CD4-positive, CD25-positive, alpha-beta regulatory T cell (primary cell): ENCODE results near the gene PPCDC. TPM values are rescaled to one million over a fixed set of nuclear protein-coding genes. Genes with fewer than 3 reads are reported as not detected.
"Not testable (repeated sequence)": the region's sequence is repeated elsewhere in the genome, so short reads cannot be mapped to it uniquely, and the experiment has no call there.

Experiments
- ATAC-seq, 2 donors: fragments of 150-1000 bp; cut with Tn5 transposase; one replicate each; pipeline ENCODE4 v1.10.0; 2021; ENCODE audit warnings: low read depth in 2 of 2, moderate number of reproducible peaks in 2 of 2, moderate library complexity in 1 of 2
- DNase-seq, 3 donors: peaks; one replicate each; pipeline versions ENCODE4 v3.0.0 to v3.0.0-alpha.2; 2012 to 2022; ENCODE audit warnings: mixed read lengths in 1 of 3
- H3K27ac ChIP-seq: one replicate; pipeline ENCODE4 v1.7.0; 2013; ENCODE audit warnings: mild to moderate bottlenecking, low read length; ENCODE audit not compliant: insufficient read depth, poor library complexity, severe bottlenecking
- H3K27me3 ChIP-seq: one replicate; pipeline ENCODE4 v1.7.0; 2013; ENCODE audit warnings: low read length; ENCODE audit not compliant: control insufficient read depth, insufficient read depth
- H3K36me3 ChIP-seq: one replicate; pipeline ENCODE4 v1.7.0; 2013; ENCODE audit warnings: mild to moderate bottlenecking, low read length, moderate library complexity; ENCODE audit not compliant: control insufficient read depth, insufficient read depth
- H3K4me1 ChIP-seq: 2 replicates; pipeline ENCODE4 v1.7.0; 2013; ENCODE audit warnings: mild to moderate bottlenecking, low read length; ENCODE audit not compliant: insufficient read depth, control insufficient read depth, poor library complexity, severe bottlenecking
- H3K4me3 ChIP-seq: one replicate; pipeline ENCODE4 v1.7.0; 2013; ENCODE audit warnings: low read depth, mild to moderate bottlenecking, low read length, moderate library complexity
- H3K9me3 ChIP-seq, 2 experiments: 1 replicate in 1 of 2; 2 replicates in 1 of 2; pipeline ENCODE4 v1.7.0; 2013; ENCODE audit warnings: low read length in 2 of 2, mild to moderate bottlenecking in 1 of 2, moderate library complexity in 1 of 2; ENCODE audit not compliant: control insufficient read depth in 2 of 2
- H3K27ac Mint-ChIP-seq, 3 donors: one replicate each; pipeline ENCODE4 v1.8.0; 2020 to 2022; ENCODE audit warnings: mild to moderate bottlenecking in 3 of 3, mixed read lengths in 3 of 3, moderate library complexity in 2 of 3
- H3K27me3 Mint-ChIP-seq: one replicate; pipeline ENCODE4 v1.8.0; 2022; ENCODE audit warnings: mild to moderate bottlenecking, mixed read lengths
- H3K36me3 Mint-ChIP-seq: one replicate; pipeline ENCODE4 v1.8.0; 2020; ENCODE audit warnings: mixed read lengths
- H3K4me1 Mint-ChIP-seq, 4 donors: one replicate each; pipeline ENCODE4 v1.8.0; 2020 to 2022; ENCODE audit warnings: mixed read lengths in 4 of 4, mild to moderate bottlenecking in 1 of 4
- H3K4me3 Mint-ChIP-seq, 4 donors: one replicate each; pipeline ENCODE4 v1.8.0; 2020 to 2022; ENCODE audit warnings: mild to moderate bottlenecking in 4 of 4, mixed read lengths in 4 of 4, moderate library complexity in 3 of 4
- H3K9me3 Mint-ChIP-seq, 7 donors: one replicate each; pipeline ENCODE4 v1.8.0; 2020 to 2022; ENCODE audit warnings: mixed read lengths in 7 of 7, mild to moderate bottlenecking in 3 of 7, moderate library complexity in 2 of 7
- polyA plus RNA-seq, 4 donors: library from polyadenylated mRNA; unstranded; fragments of 300-500 nt; fragmentation: Illumina TruSeq; gene quantifications; one replicate each; pipeline ENCODE4 v1.2.3, GENCODE V29; 2021
- total RNA-seq: library from RNA; stranded (reverse); gene quantifications from one replicate; pipeline ENCODE4 v1.2.3, GENCODE V29; 2022

The PPCDC gene
- total and polyA plus RNA-seq, 5 donors from 2014 or later: 11.0 to 15.5 (median 12.5) TPM

DNA sequence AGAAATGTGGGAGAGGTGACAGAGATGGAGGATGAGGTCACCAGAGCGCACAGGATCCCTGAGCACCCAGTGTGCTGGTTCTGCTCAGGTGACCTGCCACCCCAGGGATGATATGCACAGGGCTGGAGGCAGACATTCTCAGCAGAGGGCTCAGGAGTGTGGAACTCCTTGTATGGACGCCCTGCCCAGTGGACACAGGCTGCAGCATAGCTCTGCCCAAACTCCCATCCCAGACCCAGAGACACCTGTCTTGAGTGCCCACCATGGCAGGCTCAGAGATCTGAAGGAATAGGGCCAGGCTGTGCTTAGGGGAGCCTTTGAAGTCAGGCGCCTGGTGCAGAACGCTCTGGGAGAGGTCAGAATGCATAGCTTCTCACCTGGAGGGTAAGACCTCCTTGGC lies 47.3 kb downstream of the PPCDC start:
- H3K27me3 ChIP-seq: no peaks in the 10 kb centered on the region
- no peaks in the 10 kb centered on the region for H3K36me3 ChIP-seq
- Mint-ChIP-seq H3K27ac (no peak overlapping the region), H3K36me3 (peaks cover 10% of the 10 kb centered on the region), H3K4me1 (peaks cover 14 to 33% (median 31%) of the 10 kb centered on the region in 4 donors), H3K9me3 (peaks cover 0 to 8% (median 3%) of the 10 kb centered on the region in 7 donors), H3K27me3 (no peaks in the 10 kb centered on the region), H3K4me3 (no peak overlapping the region)
- peaks cover 29% of the 10 kb centered on the region for H3K4me1 ChIP-seq
- no peak overlapping the region for H3K27ac ChIP-seq
- ATAC-seq (no peak), DNase-seq (no peak)
- H3K4me3 ChIP-seq: no peak overlapping the region
- peaks cover 2 to 4% of the 10 kb centered on the region in 2 experiments for H3K9me3 ChIP-seq

DNA sequence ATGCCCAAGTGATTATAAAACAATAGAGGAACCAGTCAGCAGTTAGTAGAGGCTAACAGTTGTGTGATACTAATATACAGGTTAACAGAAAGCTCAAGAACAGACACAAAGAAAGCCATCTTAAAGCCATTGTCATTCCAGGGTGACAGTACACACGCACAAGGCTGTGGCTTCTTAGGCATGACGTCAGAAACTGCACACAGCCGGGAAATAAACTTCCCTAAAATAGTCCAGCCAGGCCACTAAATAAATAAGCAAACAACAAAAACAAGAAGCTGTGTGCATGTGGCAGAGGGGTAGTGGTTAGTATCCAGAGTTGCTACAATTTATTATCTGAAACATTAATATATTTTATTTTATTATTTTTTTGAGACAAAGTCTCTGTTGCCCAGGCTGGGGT lies 49.8 kb downstream of the PPCDC start:
- no peak for DNase-seq
- peaks cover 0 to 11% (median 3%) of the 10 kb centered on the region in 7 donors for H3K9me3 Mint-ChIP-seq
- Histone ChIP-seq H3K27me3 (no peaks in the 10 kb centered on the region), H3K4me3 (no peak overlapping the region), H3K36me3 (no peaks in the 10 kb centered on the region), H3K27ac (no peak overlapping the region), H3K4me1 (peaks cover 7% of the 10 kb centered on the region), H3K9me3 (peaks cover 5 to 12% of the 10 kb centered on the region in 2 experiments)
- H3K36me3 Mint-ChIP-seq: peaks cover 5% of the 10 kb centered on the region
- no peak overlapping the region for H3K27ac Mint-ChIP-seq
- no peaks in the 10 kb centered on the region for H3K27me3 Mint-ChIP-seq
- ATAC-seq: no peak
- peaks cover 5 to 14% (median 12%) of the 10 kb centered on the region in 4 donors for H3K4me1 Mint-ChIP-seq
- H3K4me3 Mint-ChIP-seq: no peak overlapping the region

DNA sequence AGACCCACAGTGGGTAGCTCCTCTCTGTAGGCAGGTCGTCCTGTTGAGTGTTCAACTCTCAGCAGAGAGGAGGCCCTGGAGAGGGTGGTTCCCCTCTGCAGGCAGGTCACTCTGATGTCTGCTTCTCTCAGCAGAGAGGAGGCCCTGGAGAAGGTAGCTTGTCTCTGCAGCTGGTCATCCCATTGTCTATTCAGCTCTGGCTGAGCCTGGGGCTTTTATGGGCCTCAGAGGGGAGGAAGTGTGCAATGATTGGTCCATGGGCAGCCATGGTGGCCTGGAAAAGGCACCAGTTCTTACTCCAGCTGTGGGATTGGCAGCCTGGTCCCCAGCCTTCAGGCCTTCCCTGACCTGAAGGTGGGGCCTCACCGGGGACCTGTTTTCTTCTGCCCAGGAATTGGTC lies 52.9 kb downstream of the PPCDC start:
- ATAC-seq: no peak
- H3K27me3 Mint-ChIP-seq: peaks cover 8% of the 10 kb centered on the region
- no peak overlapping the region for H3K4me3 Mint-ChIP-seq
- no peak for DNase-seq
- peaks cover 0 to 11% (median 4%) of the 10 kb centered on the region in 7 donors for H3K9me3 Mint-ChIP-seq
- no peaks in the 10 kb centered on the region for H3K36me3 ChIP-seq
- peaks cover 5 to 12% of the 10 kb centered on the region in 2 experiments for H3K9me3 ChIP-seq
- H3K4me1 ChIP-seq: no peaks in the 10 kb centered on the region
- no peak overlapping the region for H3K4me3 ChIP-seq
- no peak overlapping the region for H3K27ac ChIP-seq
- no peak overlapping the region for H3K27ac Mint-ChIP-seq
- H3K4me1 Mint-ChIP-seq: peaks cover 7 to 19% (median 13%) of the 10 kb centered on the region in 4 donors
- no peaks in the 10 kb centered on the region for H3K27me3 ChIP-seq
- peaks cover 5% of the 10 kb centered on the region for H3K36me3 Mint-ChIP-seq

DNA sequence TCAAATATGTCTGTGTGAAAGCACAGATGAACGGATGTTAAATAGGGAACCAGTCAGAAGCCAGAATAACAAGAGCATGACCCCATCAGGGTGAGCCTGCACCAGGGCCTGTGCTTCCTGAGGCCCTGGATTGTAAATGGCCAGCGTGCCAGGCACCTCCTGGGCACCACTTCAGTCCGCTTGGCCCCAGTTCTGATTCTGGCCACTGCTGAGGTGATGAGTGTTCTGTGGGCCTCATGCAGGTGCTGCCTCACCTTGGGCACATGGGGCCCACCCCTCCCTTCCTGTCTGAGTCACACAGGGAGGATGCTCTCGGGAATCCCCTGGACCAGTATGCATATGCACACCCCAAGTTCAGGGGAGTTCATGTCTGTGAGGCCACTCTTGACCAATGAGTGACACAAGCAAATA lies 54.2 kb downstream of the PPCDC start:
- DNase-seq, H3K27ac Mint-ChIP-seq: not testable (repeated sequence)
- ATAC-seq: peak in 1 of 2 donors; percentile 67

DNA sequence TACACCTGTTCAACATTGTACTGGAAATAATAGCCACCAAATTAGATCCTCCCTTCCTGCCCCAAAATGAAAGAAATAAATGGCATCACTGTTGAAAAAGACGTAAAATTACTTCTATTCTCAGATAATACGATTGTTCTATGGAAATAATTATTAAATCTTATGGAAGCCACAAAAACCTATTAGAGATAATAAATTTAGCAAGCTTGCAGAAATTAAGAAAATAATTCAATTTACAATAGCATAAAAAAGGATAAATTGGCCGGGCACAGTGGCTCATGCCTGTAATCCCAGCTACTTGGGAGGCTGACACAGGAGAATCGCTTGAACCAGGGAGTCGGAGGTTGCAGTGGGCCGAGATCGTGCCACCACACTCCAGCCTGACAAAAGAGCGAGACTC lies 57.8 kb downstream of the PPCDC start:
- peaks cover 8% of the 10 kb centered on the region for H3K36me3 Mint-ChIP-seq
- peaks cover 6 to 12% (median 7%) of the 10 kb centered on the region in 4 donors for H3K4me1 Mint-ChIP-seq
- peaks cover 0 to 14% (median 4%) of the 10 kb centered on the region in 7 donors for H3K9me3 Mint-ChIP-seq
- no peak overlapping the region for H3K27ac Mint-ChIP-seq
- no peaks in the 10 kb centered on the region for H3K36me3 ChIP-seq
- ATAC-seq (no peak), DNase-seq (no peak)
- H3K27me3 Mint-ChIP-seq: peaks cover 14% of the 10 kb centered on the region
- H3K4me3 ChIP-seq: no peak overlapping the region
- no peak overlapping the region for H3K27ac ChIP-seq
- H3K4me1 ChIP-seq: no peaks in the 10 kb centered on the region
- H3K27me3 ChIP-seq: no peaks in the 10 kb centered on the region
- H3K9me3 ChIP-seq: peaks cover 0 to 5% of the 10 kb centered on the region in 2 experiments
- no peak overlapping the region for H3K4me3 Mint-ChIP-seq

More for the DNA sequence above, 54.2 kb downstream of the PPCDC start:
- H3K4me3 Mint-ChIP-seq, H3K36me3 ChIP-seq, H3K27me3 ChIP-seq, H3K36me3 Mint-ChIP-seq, H3K27ac ChIP-seq, H3K4me3 ChIP-seq, H3K4me1 ChIP-seq, H3K27me3 Mint-ChIP-seq: not testable (repeated sequence)
- H3K9me3 Mint-ChIP-seq: peaks cover 0 to 11% (median 4%) of the 10 kb centered on the region in 7 donors
- H3K4me1 Mint-ChIP-seq: peaks cover 6 to 12% (median 8%) of the 10 kb centered on the region in 4 donors
- peaks cover 5 to 12% of the 10 kb centered on the region in 2 experiments for H3K9me3 ChIP-seq

DNA sequence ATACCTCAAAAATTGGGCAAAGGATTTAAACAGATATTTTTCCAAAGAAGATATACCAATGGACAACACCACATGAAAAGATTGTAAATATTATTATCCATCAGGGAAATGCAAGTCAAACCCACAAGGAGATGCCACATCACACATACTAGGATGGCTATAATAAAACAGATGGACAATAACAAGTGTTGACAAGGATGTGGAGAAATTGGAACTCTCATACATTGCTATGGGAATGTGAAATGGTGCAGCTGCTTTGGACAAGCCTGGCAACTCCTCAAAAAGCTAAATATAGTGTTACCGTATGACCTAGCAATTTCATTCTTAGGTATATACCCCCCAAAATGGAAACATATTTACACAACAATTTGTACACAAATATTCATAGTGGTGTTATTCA lies 59.3 kb downstream of the PPCDC start:
- H3K36me3 ChIP-seq: no peaks in the 10 kb centered on the region
- H3K4me3 ChIP-seq: no peak overlapping the region
- no peak for ATAC-seq
- H3K4me1 ChIP-seq: no peaks in the 10 kb centered on the region
- Mint-ChIP-seq H3K36me3 (peaks cover 13% of the 10 kb centered on the region), H3K27ac (no peak overlapping the region), H3K9me3 (peaks cover 0 to 20% (median 5%) of the 10 kb centered on the region in 7 donors), H3K4me1 (peaks cover 6 to 12% (median 7%) of the 10 kb centered on the region in 4 donors), H3K4me3 (no peak overlapping the region), H3K27me3 (peaks cover 14% of the 10 kb centered on the region)
- DNase-seq: no peak
- H3K9me3 ChIP-seq: no peaks in the 10 kb centered on the region
- H3K27me3 ChIP-seq: no peaks in the 10 kb centered on the region
- no peak overlapping the region for H3K27ac ChIP-seq

DNA sequence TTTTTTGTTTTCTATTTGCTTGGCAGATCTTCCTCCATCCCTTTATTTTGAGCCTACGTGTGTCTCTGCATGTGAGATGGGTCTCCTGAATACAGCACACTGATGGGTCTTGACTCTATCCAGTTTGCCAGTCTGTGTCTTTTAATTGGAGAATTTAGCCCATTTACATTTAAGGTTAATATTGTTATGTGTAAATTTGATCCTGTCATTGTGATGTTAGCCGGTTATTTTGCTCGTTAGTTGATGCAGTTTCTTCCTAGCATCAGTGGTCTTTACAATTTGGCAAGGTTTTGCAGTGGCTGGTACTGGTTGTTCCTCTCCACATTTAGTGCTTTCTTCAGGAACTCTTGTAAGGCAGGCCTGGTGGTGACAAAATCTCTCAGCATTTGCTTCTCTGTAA lies 62.3 kb downstream of the PPCDC start:
- peaks cover 0 to 20% (median 5%) of the 10 kb centered on the region in 7 donors for H3K9me3 Mint-ChIP-seq
- H3K27ac ChIP-seq, H3K9me3 ChIP-seq, H3K27me3 ChIP-seq, H3K4me3 ChIP-seq, H3K4me3 Mint-ChIP-seq, H3K36me3 ChIP-seq, H3K27ac Mint-ChIP-seq, H3K4me1 Mint-ChIP-seq, H3K4me1 ChIP-seq, ATAC-seq, DNase-seq: not testable (repeated sequence)
- peaks cover 13% of the 10 kb centered on the region for H3K36me3 Mint-ChIP-seq
- peaks cover 14% of the 10 kb centered on the region for H3K27me3 Mint-ChIP-seq
